Neural cell (in vitro differentiated cells): ENCODE measurements around the gene ELOVL3. TPM values are rescaled to one million over a fixed set of nuclear protein-coding genes. Genes with fewer than 3 reads are reported as not detected.

Source experiments
- H2AFZ ChIP-seq: fragments of 200-600, 300-800 bp; sonication (generic), shearing (Covaris generic); 2 replicates; pipeline ENCODE4 v1.6.0; 2014; ENCODE audit warnings: low read depth, mild to moderate bottlenecking, antibody characterized with exemption, low read length, moderate library complexity
- H3F3A ChIP-seq: fragments of 200-600 bp; shearing (Covaris generic); 2 replicates; pipeline ENCODE4 v1.6.1; 2016; ENCODE audit warnings: mild to moderate bottlenecking, moderate library complexity, mixed read lengths, antibody characterized with exemption, low read length; ENCODE audit not compliant: insufficient read depth, poor library complexity, severe bottlenecking
- H3K27ac ChIP-seq: fragments of 200-600, 300-800 bp; sonication (generic), shearing (Covaris generic); 2 replicates; pipeline ENCODE4 v1.5.1; 2014; ENCODE audit warnings: mild to moderate bottlenecking, low read length, moderate library complexity
- H3K27me3 ChIP-seq: fragments of 300-800, 200-600 bp; sonication (generic), shearing (Covaris generic); 2 replicates; pipeline ENCODE4 v1.6.0; 2014; ENCODE audit warnings: mild to moderate bottlenecking, low read depth, low read length, moderate library complexity; ENCODE audit not compliant: insufficient read depth
- H3K36me3 ChIP-seq: fragments of 300-800, 200-600 bp; sonication (generic), shearing (Covaris generic); 2 replicates; pipeline ENCODE4 v1.5.1; 2014; ENCODE audit warnings: mild to moderate bottlenecking, antibody characterized with exemption, low read length, moderate library complexity; ENCODE audit not compliant: insufficient read depth
- H3K4me2 ChIP-seq: fragments of 300-800, 200-600 bp; sonication (generic), shearing (Covaris generic); 2 replicates; pipeline ENCODE4 v1.6.0; 2014; ENCODE audit warnings: mild to moderate bottlenecking, low read length
- H3K4me3 ChIP-seq: fragments of 300-800, 200-600 bp; sonication (generic), shearing (Covaris generic); 2 replicates; pipeline ENCODE4 v1.5.1; 2014; ENCODE audit warnings: mild to moderate bottlenecking, low read length, moderate library complexity
- H3K79me2 ChIP-seq: fragments of 200-600 bp; shearing (Covaris generic); replicated peaks from 2 replicates; pipeline ENCODE4 v1.6.0; 2014; ENCODE audit warnings: mild to moderate bottlenecking, low read length, moderate library complexity; ENCODE audit not compliant: insufficient read depth
- H3K9ac ChIP-seq: fragments of 300-800, 200-600 bp; sonication (generic), shearing (Covaris generic); 2 replicates; pipeline ENCODE4 v1.6.1; 2016; ENCODE audit warnings: mild to moderate bottlenecking, low read length, mixed read lengths
- H3K9me2 ChIP-seq: fragments of 200-600 bp; shearing (Covaris generic); 2 replicates; pipeline ENCODE4 v1.6.1; 2016; ENCODE audit warnings: mild to moderate bottlenecking, low read length, mixed read lengths; ENCODE audit not compliant: insufficient read depth
- H3K9me3 ChIP-seq: fragments of 200-600, 300-800 bp; sonication (generic), shearing (Covaris generic); 2 replicates; pipeline ENCODE4 v1.6.1; 2016; ENCODE audit warnings: mild to moderate bottlenecking, mixed run types, low read length, moderate library complexity, mixed read lengths
- H4K20me1 ChIP-seq: fragments of 200-600 bp; shearing (Covaris generic); 2 replicates; pipeline ENCODE4 v1.6.1; 2016; ENCODE audit warnings: mild to moderate bottlenecking, mixed run types; ENCODE audit not compliant: insufficient read depth
- CTCF ChIP-seq: fragments of 450-650 bp; IDR thresholded peaks from 2 replicates; pipeline ENCODE4 v1.5.1; 2014; ENCODE audit warnings: antibody characterized with exemption, mild to moderate bottlenecking, moderate library complexity; ENCODE audit not compliant: poor library complexity, severe bottlenecking
- EP300 ChIP-seq: fragments of 450-650 bp; conservative IDR thresholded peaks from 2 replicates; pipeline ENCODE4 v1.6.1; 2014; ENCODE audit warnings: antibody characterized with exemption, mild to moderate bottlenecking, moderate library complexity; ENCODE audit not compliant: poor library complexity, severe bottlenecking
- EZH2 ChIP-seq: fragments of 200-600, 300-800 bp; shearing (Covaris generic), sonication (generic); IDR thresholded peaks from 2 replicates; pipeline ENCODE4 v1.6.1; 2014; ENCODE audit warnings: antibody characterized with exemption, low read length, borderline replicate concordance, mild to moderate bottlenecking; ENCODE audit not compliant: insufficient read depth, poor library complexity, severe bottlenecking
- MXI1 ChIP-seq: fragments of 450-650 bp; conservative IDR thresholded peaks from 2 replicates; pipeline ENCODE4 v1.6.1; 2014; ENCODE audit warnings: antibody characterized with exemption, mild to moderate bottlenecking; ENCODE audit not compliant: poor library complexity, severe bottlenecking
- POLR2AphosphoS5 ChIP-seq: IDR thresholded peaks from 2 replicates; pipeline ENCODE4 v1.6.1; 2012
- RAD21 ChIP-seq: fragments of 450-650 bp; conservative IDR thresholded peaks from 2 replicates; pipeline ENCODE4 v1.6.1; 2014; ENCODE audit warnings: antibody characterized with exemption, mild to moderate bottlenecking, moderate library complexity
- REST ChIP-seq: IDR thresholded peaks from 2 replicates; pipeline ENCODE4 v1.6.1; 2012; ENCODE audit warnings: borderline replicate concordance
- SMC3 ChIP-seq: fragments of 450-650 bp; conservative IDR thresholded peaks from 2 replicates; pipeline ENCODE4 v1.6.1; 2014; ENCODE audit warnings: antibody characterized with exemption, mild to moderate bottlenecking, moderate library complexity; ENCODE audit not compliant: poor library complexity
- TAF1 ChIP-seq: IDR thresholded peaks from 2 replicates; pipeline ENCODE4 v1.6.1; 2012; ENCODE audit warnings: low read depth
- polyA plus RNA-seq: library from polyadenylated mRNA; depleted of rRNA; stranded (reverse); fragments of >200 nt; gene quantifications from 2 replicates; pipeline ENCODE4 v1.2.3, GENCODE V29; 2014

Gene ELOVL3
- polyA plus RNA-seq, 1 donor from 2014 or later, result not detected

GRCh38 chr10:102266670-102267069 is 40.6 kb downstream of the ELOVL3 start:
- no peaks in the 10 kb centered on the region for H3K9me2 ChIP-seq
- H3K79me2 ChIP-seq, result peaks cover 16% of the 10 kb centered on the region
- no peaks in the 10 kb centered on the region for H4K20me1 ChIP-seq
- no peak overlapping the region for H3K27ac ChIP-seq
- no peak overlapping the region for H3K4me3 ChIP-seq
- H3F3A ChIP-seq, result no peaks in the 10 kb centered on the region
- H2AFZ ChIP-seq, result no peak overlapping the region
- H3K4me2 ChIP-seq, result no peak overlapping the region
- no peak overlapping the region for H3K9ac ChIP-seq
- H3K36me3 ChIP-seq, result peaks cover 4% of the 10 kb centered on the region
- no peaks in the 10 kb centered on the region for H3K27me3 ChIP-seq
- no peaks in the 10 kb centered on the region for H3K9me3 ChIP-seq
- TF ChIP-seq TAF1, result no peak
- TF ChIP-seq MXI1, result no peak
- TF ChIP-seq POLR2AphosphoS5, result no peak
- TF ChIP-seq SMC3, result no peak
- no peak for TF ChIP-seq EZH2
- TF ChIP-seq REST, result no peak
- TF ChIP-seq RAD21, result no peak
- no peak for TF ChIP-seq EP300
- no peak for TF ChIP-seq CTCF

GRCh38 chr10:102267748-102268147 is 41.6 kb downstream of the ELOVL3 start:
- no peaks in the 10 kb centered on the region for H3K9me3 ChIP-seq
- no peak overlapping the region for H3K4me3 ChIP-seq
- TF ChIP-seq CTCF (no peak), EZH2 (no peak), EP300 (no peak), REST (no peak), POLR2AphosphoS5 (no peak), MXI1 (no peak), SMC3 (no peak), TAF1 (no peak)
- no peaks in the 10 kb centered on the region for H3K27me3 ChIP-seq
- H3K36me3 ChIP-seq, result no peaks in the 10 kb centered on the region
- H3F3A ChIP-seq, result no peaks in the 10 kb centered on the region
- H3K9ac ChIP-seq, result no peak overlapping the region
- peaks cover 16% of the 10 kb centered on the region for H3K79me2 ChIP-seq
- no peak overlapping the region for H3K4me2 ChIP-seq
- H3K9me2 ChIP-seq, result no peaks in the 10 kb centered on the region
- H4K20me1 ChIP-seq, result no peaks in the 10 kb centered on the region
- no peak overlapping the region for H3K27ac ChIP-seq
- no peak overlapping the region for H2AFZ ChIP-seq
